Frontal cortex (tissue), 1 donor: ENCODE measurements around the gene ZNF501. TPM values are rescaled to one million over a fixed set of nuclear protein-coding genes. Genes with fewer than 3 reads are reported as not detected.

ENCODE experiments used
- total RNA-seq: library from RNA; depleted of rRNA; stranded (reverse); fragments of >200 nt; gene quantifications from one replicate; pipeline ENCODE4 v1.2.3, GENCODE V29; 2014

Gene ZNF501
- total RNA-seq, 1 donor from 2014 or later: 25.7 TPM

Other genes with a start within 250 kb of the ZNF501 start
- gene ZKSCAN7, start 174.4 kb upstream of the ZNF501 start, total RNA-seq: 30.2 TPM
- 11.8 TPM for gene ZNF660, start 144.7 kb upstream of the ZNF501 start, total RNA-seq
- 62.4 TPM for gene ZNF197, start 104.6 kb upstream of the ZNF501 start, total RNA-seq
- 22.4 TPM for gene ZNF35, start 80.9 kb upstream of the ZNF501 start, total RNA-seq
- 14.3 TPM for gene ZNF502, start 17.0 kb upstream of the ZNF501 start, total RNA-seq
- 33.8 TPM for gene KIAA1143, start 32.0 kb downstream of the ZNF501 start, total RNA-seq
- gene KIF15, start 32.2 kb downstream of the ZNF501 start, total RNA-seq: 6.9 TPM
- 5.3 TPM for gene TMEM42, start 132.3 kb downstream of the ZNF501 start, total RNA-seq
- gene TGM4, start 145.0 kb downstream of the ZNF501 start, total RNA-seq: not detected
- 44.0 TPM for gene ZDHHC3, start 246.5 kb downstream of the ZNF501 start, total RNA-seq
- 27.3 TPM for gene EXOSC7, start 246.6 kb downstream of the ZNF501 start, total RNA-seq